H1 (cell line): Measurements from ENCODE around the gene EPHB1. TPM values are rescaled to one million over a fixed set of nuclear protein-coding genes. Genes with fewer than 3 reads are reported as not detected.

Source experiments
- CTCF ChIA-PET: fragments of 300-600 bp; sonication (Branson Sonifier 250); formaldehyde crosslinking; loops from one replicate; lab custom pipeline; 2021; ENCODE audit not compliant: partially characterized antibody; lab: Charles Lee
- POLR2A ChIA-PET: fragments of 300-600 bp; sonication (Branson Sonifier 250); formaldehyde crosslinking; loops from one replicate; lab custom pipeline; 2021; ENCODE audit warnings: inconsistent platforms; ENCODE audit not compliant: partially characterized antibody; lab: Charles Lee
- DNase-seq, 2 experiments: peaks; one replicate each; pipeline versions ENCODE4 v3.0.0 to v3.0.0-alpha.2; 2010 to 2022; ENCODE audit warnings: low spot score in 2 of 2, low read depth in 1 of 2, mixed read lengths in 1 of 2
- FAIRE-seq: peaks from 2 replicates; lab custom pipeline; 2011; peaks lifted over from hg19 to GRCh38; lab: Jason Lieb, UNC
- H2AFZ ChIP-seq: 2 replicates; pipeline ENCODE4 v1.8.1; 2012; ENCODE audit warnings: low read length, inconsistent platforms
- H2AK5ac ChIP-seq: 2 replicates; pipeline ENCODE4 v1.6.1; 2013; ENCODE audit warnings: low read depth, low read length
- H2BK120ac ChIP-seq: replicated peaks from 2 replicates; pipeline ENCODE3; 2013; ENCODE audit warnings: low read depth, low read length, inconsistent platforms
- H2BK12ac ChIP-seq: 2 replicates; pipeline ENCODE4 v1.6.1; 2013; ENCODE audit warnings: low read depth, low read length
- H2BK15ac ChIP-seq: 2 replicates; pipeline ENCODE4 v1.6.1; 2013; ENCODE audit warnings: low read length
- H2BK20ac ChIP-seq: 2 replicates; pipeline ENCODE4 v1.6.1; 2013; ENCODE audit warnings: low read length
- H2BK5ac ChIP-seq: 2 replicates; pipeline ENCODE4 v1.6.1; 2013; ENCODE audit warnings: low read depth, low read length
- H3K14ac ChIP-seq: 2 replicates; pipeline ENCODE4 v1.6.1; 2013; ENCODE audit warnings: inconsistent platforms; ENCODE audit not compliant: insufficient read length
- H3K18ac ChIP-seq: 2 replicates; pipeline ENCODE4 v1.6.1; 2013; ENCODE audit warnings: low read length; ENCODE audit errors: extremely low read depth
- H3K23ac ChIP-seq: 2 replicates; pipeline ENCODE4 v1.6.1; 2013; ENCODE audit warnings: inconsistent platforms; ENCODE audit not compliant: insufficient read length
- H3K23me2 ChIP-seq: 2 replicates; pipeline ENCODE4 v1.6.1; 2013; ENCODE audit warnings: low read depth, low read length
- H3K27ac ChIP-seq: 2 replicates; pipeline ENCODE4 v1.6.1; 2011; ENCODE audit warnings: low read depth, low read length, inconsistent platforms
- H3K27me3 ChIP-seq, 4 experiments: replicated peaks in 1 of 4; 1 replicate in 1 of 4; 2 replicates in 3 of 4; pipeline versions ENCODE4 v1.6.1 to v1.8.1; 2011 to 2013; ENCODE audit warnings: low read length in 3 of 4, mild to moderate bottlenecking in 3 of 4, inconsistent platforms in 2 of 4, mixed read lengths in 2 of 4, moderate library complexity in 1 of 4; ENCODE audit not compliant: control insufficient read depth in 3 of 4, insufficient read depth in 3 of 4; ENCODE audit errors: extremely low read depth in 1 of 4
- H3K36me3 ChIP-seq, 4 experiments: 2 replicates each; pipeline versions ENCODE4 v1.6.1 to v1.8.1; 2011 to 2013; ENCODE audit warnings: mild to moderate bottlenecking in 4 of 4, low read length in 3 of 4, moderate library complexity in 2 of 4, control low read depth in 1 of 4, inconsistent platforms in 1 of 4; ENCODE audit not compliant: insufficient read depth in 4 of 4, control insufficient read depth in 2 of 4
- H3K4ac ChIP-seq: replicated peaks from 2 replicates; pipeline ENCODE3; 2013; ENCODE audit warnings: low read length, low read depth, mixed read lengths, inconsistent platforms; ENCODE audit not compliant: insufficient read length
- H3K4me1 ChIP-seq, 4 experiments: replicated peaks in 1 of 4; 1 replicate in 1 of 4; 2 replicates in 3 of 4; pipeline versions ENCODE4 v1.6.1 to v1.8.1; 2011 to 2013; ENCODE audit warnings: low read length in 3 of 4, inconsistent platforms in 2 of 4, mixed read lengths in 1 of 4; ENCODE audit not compliant: insufficient read depth in 4 of 4, control insufficient read depth in 3 of 4
- H3K4me2 ChIP-seq, 2 experiments: 2 replicates each; pipeline versions ENCODE4 v1.6.1 to v1.8.1; 2011 to 2013; ENCODE audit warnings: low read depth in 2 of 2, low read length in 2 of 2, control low read depth in 1 of 2, inconsistent platforms in 1 of 2, mild to moderate bottlenecking in 1 of 2; ENCODE audit not compliant: insufficient read depth in 1 of 2
- H3K4me3 ChIP-seq, 4 experiments: fragments of 200-600, 300-600 bp in 1 of 4; sonication (generic), shearing (Covaris generic), sonication (Bioruptor Twin) in 1 of 4; 2 replicates each; pipeline versions ENCODE4 v1.5.1 to v1.8.1; 2011 to 2016; ENCODE audit warnings: low read length in 4 of 4, low read depth in 3 of 4, control low read depth in 2 of 4, inconsistent platforms in 2 of 4, mild to moderate bottlenecking in 2 of 4, mixed read lengths in 1 of 4, moderate library complexity in 1 of 4; ENCODE audit not compliant: insufficient read depth in 2 of 4; ENCODE audit errors: extremely low read depth in 1 of 4
- H3K56ac ChIP-seq: replicated peaks from 2 replicates; pipeline ENCODE3; 2013; ENCODE audit warnings: low read depth, mild to moderate bottlenecking, mixed read lengths, low read length, inconsistent platforms; ENCODE audit not compliant: insufficient read length
- H3K79me1 ChIP-seq: 2 replicates; pipeline ENCODE4 v1.6.1; 2013; ENCODE audit warnings: low read depth, low read length, control low read depth
- H3K79me2 ChIP-seq, 2 experiments: 2 replicates each; pipeline versions ENCODE4 v1.6.1 to v1.8.1; 2012 to 2013; ENCODE audit warnings: low read length in 2 of 2, mild to moderate bottlenecking in 2 of 2, inconsistent platforms in 1 of 2; ENCODE audit not compliant: insufficient read depth in 2 of 2, control insufficient read depth in 1 of 2
- H3K9ac ChIP-seq, 4 experiments: replicated peaks in 1 of 4; 1 replicate in 1 of 4; 2 replicates in 3 of 4; pipeline versions ENCODE4 v1.6.1 to v1.8.1; 2011 to 2013; ENCODE audit warnings: low read depth in 3 of 4, low read length in 3 of 4, control low read depth in 2 of 4, mild to moderate bottlenecking in 2 of 4, moderate library complexity in 2 of 4, inconsistent platforms in 1 of 4; ENCODE audit errors: extremely low read depth in 1 of 4
- H3K9me3 ChIP-seq, 2 experiments: 2 replicates each; pipeline versions ENCODE4 v1.6.1 to v1.8.1; 2012 to 2013; ENCODE audit warnings: mild to moderate bottlenecking in 2 of 2, moderate library complexity in 2 of 2, control low read depth in 1 of 2, inconsistent platforms in 1 of 2, low read depth in 1 of 2, low read length in 1 of 2, mixed read lengths in 1 of 2; ENCODE audit not compliant: insufficient read depth in 2 of 2
- H4K20me1 ChIP-seq, 2 experiments: replicated peaks in 1 of 2; 2 replicates each; pipeline versions ENCODE3 to v1.8.1; 2011 to 2013; ENCODE audit warnings: inconsistent platforms in 2 of 2, low read length in 2 of 2, mild to moderate bottlenecking in 1 of 2; ENCODE audit not compliant: insufficient read depth in 2 of 2, control insufficient read depth in 1 of 2
- H4K5ac ChIP-seq: 2 replicates; pipeline ENCODE4 v1.6.1; 2013; ENCODE audit warnings: low read length, low read depth, mixed read lengths, inconsistent platforms; ENCODE audit not compliant: insufficient read length
- H4K8ac ChIP-seq: 2 replicates; pipeline ENCODE4 v1.8.0; 2013; ENCODE audit warnings: mild to moderate bottlenecking, moderate library complexity, low read length, inconsistent platforms; ENCODE audit not compliant: insufficient read depth; ENCODE audit errors: extremely low read depth
- H4K91ac ChIP-seq: replicated peaks from 2 replicates; pipeline ENCODE3; 2013; ENCODE audit warnings: low read length, mixed read lengths, inconsistent platforms; ENCODE audit not compliant: insufficient read length
- BACH1 ChIP-seq: IDR thresholded peaks from 2 replicates; pipeline ENCODE4 v1.6.1; 2012; ENCODE audit warnings: low read length, improper control_type of control experiment
- EZH2 ChIP-seq: fragments of 200-600 bp; sonication (generic); IDR thresholded peaks from 2 replicates; pipeline ENCODE4 v1.7.1; 2012; ENCODE audit warnings: low read depth, mild to moderate bottlenecking, moderate library complexity, low read length, inconsistent platforms; ENCODE audit not compliant: severe bottlenecking
- RFX5 ChIP-seq: IDR thresholded peaks from 2 replicates; pipeline ENCODE4 v1.6.1; 2011; ENCODE audit warnings: low read depth, low read length, improper control_type of control experiment, borderline replicate concordance
- SIN3A ChIP-seq, 2 experiments: IDR thresholded peaks in 1 of 2; conservative IDR thresholded peaks in 1 of 2; 2 replicates each; pipeline ENCODE4 v1.6.1; 2011 to 2012; ENCODE audit warnings: low read length in 2 of 2, improper control_type of control experiment in 1 of 2, low read depth in 1 of 2, mild to moderate bottlenecking in 1 of 2
- SIRT6 ChIP-seq: IDR thresholded peaks from one replicate; pipeline ENCODE4 v1.7.1; 2012; ENCODE audit warnings: low read length, inconsistent platforms
- WGBS, 2 experiments: shearing (Covaris generic) in 1 of 2; methylation state at CpG; one replicate each; pipeline versions ENCODE4 v1.1.6 to v1.1.7; 2013 to 2015; ENCODE audit warnings: low lambda C conversion rate in 2 of 2, mixed read lengths in 2 of 2, inconsistent platforms in 1 of 2, low coverage in 1 of 2, missing lambda C conversion rate in 1 of 2; ENCODE audit not compliant: insufficient replicate concordance in 2 of 2, insufficient coverage in 1 of 2, insufficient read length in 1 of 2; ENCODE audit errors: extremely low coverage in 1 of 2, missing lambda C conversion rate in 1 of 2; 5-methylcytosine and 5-hydroxymethylcytosine counted together
- polyA plus RNA-seq, 7 experiments: library from polyadenylated mRNA; depleted of rRNA in 3 of 7; stranded (reverse) in 5 of 7; unstranded in 2 of 7; fragments of >200 nt in 5 of 7; fragments of 200-250 nt in 2 of 7; gene quantifications; 1 replicate in 5 of 7; 2 replicates in 1 of 7; 4 replicates in 1 of 7; pipeline versions ENCODE4 v1.2.1 to v1.2.3, GENCODE V29; 2011 to 2013; ENCODE audit warnings: missing spikeins in 2 of 7, mixed read lengths in 2 of 7
- total RNA-seq: library from RNA; stranded (reverse); fragmentation: NEBNext Ultra II Directional; extraction: Animal tissue kit (Norgen Biotek cat#: 25700); gene quantifications from 2 replicates; pipeline ENCODE4 v1.2.1, GENCODE V29; 2021

The EPHB1 gene
- total and polyA plus RNA-seq, 2 of the 8 experiments (the other 6 are each of a cell fraction or from before 2014, with no cell fraction given): 3.5 to 5.9 TPM

GRCh38 chr3:134903837-134904236 is 108.8 kb downstream of the EPHB1 start:
- no peak for FAIRE-seq
- no peak overlapping the region for H3K9ac ChIP-seq
- no peak overlapping the region for H2BK12ac ChIP-seq
- no peaks in the 10 kb centered on the region for H3K23me2 ChIP-seq
- no peak overlapping the region for H4K8ac ChIP-seq
- DNase-seq: no peak
- H3K36me3 ChIP-seq: no peaks in the 10 kb centered on the region
- no peak overlapping the region for H3K4me2 ChIP-seq
- WGBS, 2 experiments: 86% methylated on average over 4 of the region's 4 CpGs; no CpG with 5 or more reads in 1 of the 2 experiments
- H2AFZ ChIP-seq: no peak overlapping the region
- H3K79me2 ChIP-seq: no peaks in the 10 kb centered on the region
- no peaks in the 10 kb centered on the region for H3K27me3 ChIP-seq
- H3K4ac ChIP-seq: no peak overlapping the region
- no peak overlapping the region for H2BK5ac ChIP-seq
- H4K91ac ChIP-seq: no peak overlapping the region
- peaks cover 2 to 3% of the 10 kb centered on the region in 2 experiments for H4K20me1 ChIP-seq
- no peak overlapping the region for H2BK20ac ChIP-seq
- H3K18ac ChIP-seq: no peak overlapping the region
- H2AK5ac ChIP-seq: no peak overlapping the region
- H3K4me1 ChIP-seq: peaks cover 0 to 7% (median 2%) of the 10 kb centered on the region in 4 experiments; a peak in 3 of 7 replicates
- TF ChIP-seq EZH2: no peak
- TF ChIP-seq SIRT6: no peak
- TF ChIP-seq RFX5: no peak
- no peak for TF ChIP-seq SIN3A (conservative IDR thresholded peaks at IDR 0.05 in 1 of 2, IDR thresholded peaks at IDR 0.05 in 1 of 2; ENCODE audit: low read depth in 1 of 2, low read length in 2 of 2)
- no peak for TF ChIP-seq BACH1
- H3K56ac ChIP-seq: no peak overlapping the region
- no peaks in the 10 kb centered on the region for H3K9me3 ChIP-seq
- ChIA-PET CTCF (interaction anchor here (1.0 to 1.4 kb wide), 3 partner anchors 10 to 267 kb away, joined by 3 read pairs; no protein-coding TSS in a partner anchor), POLR2A (no interaction called here)
- no peak overlapping the region for H4K5ac ChIP-seq
- H3K14ac ChIP-seq: no peak overlapping the region
- no peak overlapping the region for H2BK120ac ChIP-seq
- H3K23ac ChIP-seq: no peak overlapping the region
- H3K79me1 ChIP-seq: no peaks in the 10 kb centered on the region
- no peak overlapping the region for H3K4me3 ChIP-seq
- no peak overlapping the region for H3K27ac ChIP-seq
- no peak overlapping the region for H2BK15ac ChIP-seq
